ENCODE data around the gene ATP9B.

The ATP9B gene

GRCh38 chr18:79368681-79369080, 299.5 kb downstream of the ATP9B start:
- no peaks in the 10 kb centered on the region for H3K36me3 ChIP-seq (replicated peaks; ENCODE audit: insufficient read depth, low read length)
- no peak overlapping the region for H3K4me2 ChIP-seq (ENCODE audit: low read depth, low read length)
- H3K9me3 ChIP-seq (replicated peaks; ENCODE audit: insufficient read depth, low read length) = no peaks in the 10 kb centered on the region
- no peak overlapping the region for H3K4me3 ChIP-seq (ENCODE audit: low read length)
- H4K20me1 ChIP-seq (ENCODE audit: insufficient read depth, low read length) = no peaks in the 10 kb centered on the region
- no peak for DNase-seq
- H3K27ac ChIP-seq (ENCODE audit: low read length) = no peak overlapping the region
- no peaks in the 10 kb centered on the region for H3K4me1 ChIP-seq (ENCODE audit: low read length)
- no peaks in the 10 kb centered on the region for H3K79me2 ChIP-seq (ENCODE audit: low read length)
- no peaks in the 10 kb centered on the region for H3K9me2 ChIP-seq (replicated peaks; ENCODE audit: insufficient read depth, low read length)
- TF ChIP-seq CTCF (IDR thresholded peaks at IDR 0.05; ENCODE audit: low read length) = no peak
- TF ChIP-seq EZH2 (optimal IDR thresholded peaks at IDR 0.05; ENCODE audit: low read depth, low read length) = no peak
- no peak for TF ChIP-seq EZH2phosphoT487 (IDR thresholded peaks at IDR 0.05; ENCODE audit: low read length)
- H3K9ac ChIP-seq (ENCODE audit: low read length) = no peak overlapping the region
- H3F3A ChIP-seq (ENCODE audit: insufficient read depth, low read length) = no peaks in the 10 kb centered on the region
- H3K27me3 ChIP-seq (replicated peaks; ENCODE audit: insufficient read depth, low read length) = no peaks in the 10 kb centered on the region
- H2AFZ ChIP-seq (ENCODE audit: low read length) = no peak overlapping the region

- TF ChIP-seq CTCF (IDR thresholded peaks at IDR 0.05; ENCODE audit: low read length) = no peak
- TF ChIP-seq EZH2phosphoT487 (IDR thresholded peaks at IDR 0.05; ENCODE audit: low read length) = no peak
- no peak for TF ChIP-seq EZH2 (optimal IDR thresholded peaks at IDR 0.05; ENCODE audit: low read depth, low read length)
- Histone ChIP-seq H3K4me3 (ENCODE audit: low read length) (no peak overlapping the region), H3K4me2 (ENCODE audit: low read depth, low read length) (no peak overlapping the region), H3K9me3 (replicated peaks; ENCODE audit: insufficient read depth, low read length) (no peaks in the 10 kb centered on the region), H2AFZ (ENCODE audit: low read length) (no peak overlapping the region), H3F3A (ENCODE audit: insufficient read depth, low read length) (no peaks in the 10 kb centered on the region), H3K4me1 (ENCODE audit: low read length) (no peaks in the 10 kb centered on the region), H3K27ac (ENCODE audit: low read length) (no peak overlapping the region), H3K79me2 (ENCODE audit: low read length) (no peaks in the 10 kb centered on the region), H3K9me2 (replicated peaks; ENCODE audit: insufficient read depth, low read length) (no peaks in the 10 kb centered on the region), H3K36me3 (replicated peaks; ENCODE audit: insufficient read depth, low read length) (no peaks in the 10 kb centered on the region), H3K9ac (ENCODE audit: low read length) (no peak overlapping the region), H3K27me3 (replicated peaks; ENCODE audit: insufficient read depth, low read length) (no peaks in the 10 kb centered on the region), H4K20me1 (ENCODE audit: insufficient read depth, low read length) (no peaks in the 10 kb centered on the region)
- no peak for DNase-seq
These were observed 302.4 kb downstream of the ATP9B start for GRCh38 chr18:79371561-79372121.

GRCh38 chr18:79372461-79372860, 303.3 kb downstream of the ATP9B start:
- no peaks in the 10 kb centered on the region for H3F3A ChIP-seq (ENCODE audit: insufficient read depth, low read length)
- no peak overlapping the region for H2AFZ ChIP-seq (ENCODE audit: low read length)
- no peaks in the 10 kb centered on the region for H3K79me2 ChIP-seq (ENCODE audit: low read length)
- no peaks in the 10 kb centered on the region for H3K27me3 ChIP-seq (replicated peaks; ENCODE audit: insufficient read depth, low read length)
- no peaks in the 10 kb centered on the region for H3K9me3 ChIP-seq (replicated peaks; ENCODE audit: insufficient read depth, low read length)
- no peaks in the 10 kb centered on the region for H3K9me2 ChIP-seq (replicated peaks; ENCODE audit: insufficient read depth, low read length)
- TF ChIP-seq EZH2phosphoT487 (IDR thresholded peaks at IDR 0.05; ENCODE audit: low read length) (no peak), EZH2 (optimal IDR thresholded peaks at IDR 0.05; ENCODE audit: low read depth, low read length) (no peak), CTCF (IDR thresholded peaks at IDR 0.05; ENCODE audit: low read length) (no peak)
- DNase-seq = no peak
- no peak overlapping the region for H3K4me3 ChIP-seq (ENCODE audit: low read length)
- no peak overlapping the region for H3K27ac ChIP-seq (ENCODE audit: low read length)
- H4K20me1 ChIP-seq (ENCODE audit: insufficient read depth, low read length) = no peaks in the 10 kb centered on the region
- H3K4me1 ChIP-seq (ENCODE audit: low read length) = no peaks in the 10 kb centered on the region
- no peak overlapping the region for H3K4me2 ChIP-seq (ENCODE audit: low read depth, low read length)
- no peaks in the 10 kb centered on the region for H3K36me3 ChIP-seq (replicated peaks; ENCODE audit: insufficient read depth, low read length)
- no peak overlapping the region for H3K9ac ChIP-seq (ENCODE audit: low read length)

Measured in MM.1S (cell line).